ENCODE results near the gene TBCEL. TPM values are rescaled to one million over a fixed set of nuclear protein-coding genes. Genes with fewer than 3 reads are reported as not detected.

TBCEL gene
- total RNA-seq, 3 donors from 2014 or later, result 16.0 to 31.8 (median 26.9) TPM

DNA sequence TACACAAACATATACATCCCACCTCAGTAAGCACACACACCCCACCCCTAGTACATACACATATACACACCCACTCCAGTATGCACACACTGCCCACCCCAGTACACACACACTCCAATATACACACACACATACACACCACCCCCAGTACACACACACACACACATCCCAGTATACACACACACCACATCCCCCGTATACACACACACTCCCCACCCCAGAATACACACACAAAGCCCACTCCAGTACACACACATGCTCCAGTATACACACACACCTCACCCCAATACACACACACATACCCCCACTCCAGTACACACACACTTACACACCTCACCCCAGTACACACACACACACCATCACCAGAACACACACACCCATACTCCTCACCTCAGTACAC lies 84.5 kb downstream of the TBCEL start:
- intact Hi-C loops (cut with DNase I; ENCODE audit: low total_unique reads), result no loop called here
- no peaks in the 10 kb centered on the region for H3K4me1 ChIP-seq
- no peaks in the 10 kb centered on the region for H3K36me3 ChIP-seq
- H3K27ac ChIP-seq, result no peak overlapping the region
- H3K4me3 ChIP-seq, result no peak overlapping the region
- no peak for DNase-seq (ENCODE audit: low spot score in 2 of 2)
- no peaks in the 10 kb centered on the region for H3K27me3 ChIP-seq
- TF ChIP-seq POLR2A (IDR thresholded peaks at IDR 0.05), result no peak
- no peak for TF ChIP-seq POLR2AphosphoS5 (IDR thresholded peaks at IDR 0.05)
- TF ChIP-seq, protein P1, sequence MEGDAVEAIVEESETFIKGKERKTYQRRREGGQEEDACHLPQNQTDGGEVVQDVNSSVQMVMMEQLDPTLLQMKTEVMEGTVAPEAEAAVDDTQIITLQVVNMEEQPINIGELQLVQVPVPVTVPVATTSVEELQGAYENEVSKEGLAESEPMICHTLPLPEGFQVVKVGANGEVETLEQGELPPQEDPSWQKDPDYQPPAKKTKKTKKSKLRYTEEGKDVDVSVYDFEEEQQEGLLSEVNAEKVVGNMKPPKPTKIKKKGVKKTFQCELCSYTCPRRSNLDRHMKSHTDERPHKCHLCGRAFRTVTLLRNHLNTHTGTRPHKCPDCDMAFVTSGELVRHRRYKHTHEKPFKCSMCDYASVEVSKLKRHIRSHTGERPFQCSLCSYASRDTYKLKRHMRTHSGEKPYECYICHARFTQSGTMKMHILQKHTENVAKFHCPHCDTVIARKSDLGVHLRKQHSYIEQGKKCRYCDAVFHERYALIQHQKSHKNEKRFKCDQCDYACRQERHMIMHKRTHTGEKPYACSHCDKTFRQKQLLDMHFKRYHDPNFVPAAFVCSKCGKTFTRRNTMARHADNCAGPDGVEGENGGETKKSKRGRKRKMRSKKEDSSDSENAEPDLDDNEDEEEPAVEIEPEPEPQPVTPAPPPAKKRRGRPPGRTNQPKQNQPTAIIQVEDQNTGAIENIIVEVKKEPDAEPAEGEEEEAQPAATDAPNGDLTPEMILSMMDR (IDR thresholded peaks at IDR 0.05), result no peak
- no peaks in the 10 kb centered on the region for H3K9me3 ChIP-seq

DNA sequence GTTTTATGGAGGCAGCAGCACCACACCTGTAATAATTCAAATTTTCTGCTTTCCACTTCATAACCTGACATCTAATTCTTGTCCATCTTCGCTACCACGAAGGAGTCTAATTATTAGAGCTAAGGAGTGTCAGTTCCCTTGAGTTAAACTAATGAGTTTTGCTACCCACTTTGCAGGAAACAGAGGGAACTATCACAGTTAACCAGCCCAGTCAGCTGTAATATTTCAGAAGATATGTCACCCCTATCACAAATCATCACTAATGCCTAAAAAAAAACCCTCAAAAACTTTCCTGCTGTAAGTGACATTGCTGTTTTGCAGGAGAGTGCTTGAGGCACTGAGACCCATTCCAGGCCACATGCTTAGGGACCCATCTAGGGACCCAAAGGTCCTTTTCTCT lies 85.6 kb downstream of the TBCEL start:
- no peak overlapping the region for H3K27ac ChIP-seq
- no peaks in the 10 kb centered on the region for H3K36me3 ChIP-seq
- H3K9me3 ChIP-seq, result no peaks in the 10 kb centered on the region
- H3K27me3 ChIP-seq, result no peaks in the 10 kb centered on the region
- no peak overlapping the region for H3K4me3 ChIP-seq
- intact Hi-C loops (cut with DNase I; ENCODE audit: low total_unique reads), result no loop called here
- no peaks in the 10 kb centered on the region for H3K4me1 ChIP-seq
- no peak for TF ChIP-seq POLR2AphosphoS5 (IDR thresholded peaks at IDR 0.05)
- TF ChIP-seq, protein P1 (IDR thresholded peaks at IDR 0.05), result no peak
- TF ChIP-seq POLR2A (IDR thresholded peaks at IDR 0.05), result no peak
- DNase-seq (ENCODE audit: low spot score in 2 of 2), result no peak

DNA sequence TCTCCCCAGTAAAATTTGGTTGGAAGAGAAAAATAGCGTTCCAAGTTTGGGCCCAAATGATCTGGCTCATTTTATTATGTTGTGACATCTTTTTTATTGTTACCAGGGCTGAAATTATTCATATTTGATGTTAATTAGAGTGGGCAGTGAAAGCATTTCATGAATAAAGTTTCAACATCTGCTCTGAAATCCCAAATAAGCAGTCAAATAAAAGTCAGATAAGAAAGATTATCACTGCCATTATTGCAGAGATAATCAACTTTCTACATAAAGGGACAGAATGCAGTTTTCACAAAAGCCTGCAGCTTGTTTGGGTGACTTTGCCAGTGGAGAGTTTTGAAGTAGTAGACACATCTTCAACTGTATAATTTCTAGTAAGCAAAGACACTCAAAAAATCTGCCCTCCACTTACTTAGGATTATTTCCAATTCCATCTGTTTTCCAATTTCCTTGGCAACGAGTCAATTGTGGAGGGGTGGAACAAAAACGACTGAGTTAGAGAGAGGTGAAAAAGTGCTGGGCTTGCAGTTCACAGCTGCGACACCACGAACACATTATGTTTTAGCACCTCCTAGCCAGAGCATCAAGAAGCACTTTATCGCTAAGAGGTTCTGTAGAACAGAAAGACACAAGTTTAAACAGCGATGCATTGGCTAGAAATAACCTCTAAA lies 86.1 kb downstream of the TBCEL start:
- H3K4me3 ChIP-seq, result no peak overlapping the region
- no peaks in the 10 kb centered on the region for H3K27me3 ChIP-seq
- H3K9me3 ChIP-seq, result no peaks in the 10 kb centered on the region
- DNase-seq (ENCODE audit: low spot score in 2 of 2), result no peak
- TF ChIP-seq POLR2A (IDR thresholded peaks at IDR 0.05) (no peak), POLR2AphosphoS5 (IDR thresholded peaks at IDR 0.05) (no peak)
- TF ChIP-seq, protein P1 (IDR thresholded peaks at IDR 0.05), result no peak
- no peaks in the 10 kb centered on the region for H3K36me3 ChIP-seq
- no peak overlapping the region for H3K27ac ChIP-seq
- intact Hi-C loops (cut with DNase I; ENCODE audit: low total_unique reads), result loop anchor here (5.0 kb wide), 1 partner anchor 1313 kb away; no protein-coding TSS in a partner anchor
- no peaks in the 10 kb centered on the region for H3K4me1 ChIP-seq

DNA sequence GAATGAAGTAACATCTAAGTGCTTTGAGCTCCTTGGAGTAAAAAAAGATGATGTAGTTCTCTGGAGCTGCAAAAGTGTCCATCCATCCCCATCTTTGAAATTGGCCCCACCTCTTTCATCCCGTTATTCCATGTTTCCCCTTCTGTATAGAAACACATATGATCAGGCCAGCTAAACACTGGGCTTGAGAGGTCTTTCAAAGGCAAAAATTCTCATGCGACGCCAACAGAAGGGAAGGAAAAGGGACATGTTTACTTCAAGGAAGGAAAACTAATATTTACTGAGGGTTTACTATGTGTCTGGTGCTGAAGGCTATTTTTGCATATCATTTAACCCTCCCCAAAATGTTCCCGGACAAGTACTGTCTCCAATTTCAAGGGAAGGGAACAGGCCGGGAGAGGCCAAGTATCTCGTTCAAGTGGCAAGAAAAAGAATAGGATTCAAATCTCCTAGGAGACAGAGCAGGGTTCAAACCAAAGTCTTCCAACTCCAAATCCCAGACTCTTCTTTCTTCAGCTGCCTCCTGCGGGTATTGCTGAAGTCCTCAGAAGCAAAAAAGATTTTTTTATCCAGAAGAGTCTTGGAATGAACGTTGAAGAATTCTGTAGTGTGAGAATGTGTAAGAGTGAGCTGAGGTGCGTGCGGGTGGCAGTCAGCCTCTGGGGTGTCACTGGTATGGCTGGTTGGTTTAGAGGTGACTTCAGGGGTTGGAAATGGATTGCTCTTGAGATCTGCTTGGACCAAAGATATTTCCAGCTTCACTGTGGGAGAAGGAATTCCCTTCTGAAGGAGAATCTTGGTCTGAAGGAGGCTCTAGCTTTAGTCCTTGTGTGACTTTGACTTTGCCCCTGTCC lies 87.2 kb downstream of the TBCEL start:
- intact Hi-C loops (cut with DNase I; ENCODE audit: low total_unique reads), result loop anchor here (5.0 kb wide), 1 partner anchor 1314 kb away; no protein-coding TSS in a partner anchor
- Histone ChIP-seq H3K27me3 (no peaks in the 10 kb centered on the region), H3K9me3 (no peaks in the 10 kb centered on the region), H3K4me1 (no peaks in the 10 kb centered on the region), H3K36me3 (no peaks in the 10 kb centered on the region), H3K4me3 (no peak overlapping the region), H3K27ac (no peak overlapping the region)
- DNase-seq (ENCODE audit: low spot score in 2 of 2), result no peak
- TF ChIP-seq, protein P1 (IDR thresholded peaks at IDR 0.05), result no peak
- TF ChIP-seq POLR2AphosphoS5 (IDR thresholded peaks at IDR 0.05) (no peak), POLR2A (IDR thresholded peaks at IDR 0.05) (no peak)
